M059J (cell line): Measurements from ENCODE around the gene COTL1. TPM values are rescaled to one million over a fixed set of nuclear protein-coding genes. Genes with fewer than 3 reads are reported as not detected.
"Not testable (repeated sequence)": the region's sequence is repeated elsewhere in the genome, so short reads cannot be mapped to it uniquely, and the experiment has no call there.

ENCODE experiments used
- DNase-seq: peaks from one replicate; pipeline ENCODE4 v3.0.0-alpha.2; 2012; ENCODE audit warnings: low read depth
- total RNA-seq: library from RNA; depleted of rRNA; stranded (reverse); fragments of >200 nt; shearing (Covaris generic); gene quantifications from 2 replicates; pipeline ENCODE4 v1.2.3, GENCODE V29; 2014; rRNA removed

COTL1 gene
- total RNA-seq, 1 experiment from 2014 or later = 331 TPM

DNA sequence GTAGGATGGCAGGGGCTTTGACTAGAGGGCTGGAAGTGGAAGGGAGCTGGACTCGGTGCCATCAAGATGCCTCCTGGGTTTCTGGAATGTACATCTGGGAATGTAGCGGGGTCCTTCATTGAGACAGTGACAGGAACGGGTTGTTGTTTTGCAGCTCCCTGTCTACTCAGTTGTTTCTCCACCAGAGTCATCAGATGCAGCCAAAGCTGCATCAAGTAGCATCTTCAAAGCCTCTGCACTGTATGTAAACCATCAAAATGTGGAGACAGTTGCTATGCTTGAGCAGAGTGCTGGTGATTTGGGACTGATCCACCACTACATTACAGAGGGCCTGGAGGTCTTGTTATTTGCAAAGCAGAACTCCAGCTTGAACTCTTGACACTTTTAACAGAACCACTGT, 88.3 kb downstream of the COTL1 start:
- DNase-seq = no peak

DNA sequence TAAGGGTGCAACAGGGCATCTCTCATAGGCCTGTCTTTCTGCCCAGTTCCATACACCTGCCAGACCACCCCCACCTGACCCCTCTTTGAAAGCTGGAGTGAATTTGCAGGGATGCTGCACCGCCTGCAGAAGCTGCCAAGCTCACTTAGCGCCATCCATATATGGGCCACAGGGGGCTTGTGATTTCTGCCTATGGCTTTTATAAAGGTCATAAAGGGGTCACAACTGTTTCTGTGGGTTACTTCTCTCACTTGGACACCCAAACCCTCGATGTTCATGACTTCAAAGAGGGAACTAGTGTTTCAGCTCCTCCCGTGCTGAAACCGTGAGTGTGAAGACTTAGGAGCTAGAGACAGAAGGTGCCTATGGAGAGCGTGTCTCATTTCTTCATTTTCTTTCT, 89.6 kb downstream of the COTL1 start:
- DNase-seq = no peak

DNA sequence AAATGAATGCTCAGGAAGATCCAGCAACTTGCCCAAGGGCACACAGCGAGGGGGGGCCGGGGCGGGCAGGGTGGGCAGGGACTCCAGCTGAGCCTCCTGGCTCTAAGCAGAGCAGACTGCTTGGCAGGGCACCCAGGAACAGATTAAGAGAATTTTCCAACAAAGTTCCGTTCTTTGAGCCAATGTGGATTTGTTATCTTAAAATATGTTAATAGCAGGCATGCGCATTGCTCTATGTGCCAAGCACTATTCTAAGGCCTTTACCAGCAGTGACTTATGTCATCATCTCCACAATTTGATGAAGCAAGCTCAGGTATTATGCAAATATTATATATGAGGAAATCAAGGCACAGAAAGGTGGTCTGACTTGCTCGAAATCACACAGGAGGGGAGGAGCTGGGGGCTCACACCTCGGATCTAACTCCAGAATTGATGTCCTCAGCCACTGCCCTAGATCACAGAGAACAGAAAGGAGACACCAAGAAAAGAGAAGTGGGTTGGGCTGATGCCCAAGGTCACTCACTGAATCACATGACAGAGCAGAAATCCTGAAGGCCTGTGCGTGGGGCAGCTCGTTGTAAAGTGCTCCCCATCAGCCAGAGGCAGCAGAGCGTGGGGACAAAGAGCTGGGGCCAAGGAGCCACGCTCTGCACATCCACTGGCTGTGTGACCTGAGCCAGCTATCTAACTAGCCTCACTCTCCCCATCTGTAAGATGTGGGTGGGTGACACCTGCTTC, 90.2 kb downstream of the COTL1 start:
- DNase-seq = no peak

DNA sequence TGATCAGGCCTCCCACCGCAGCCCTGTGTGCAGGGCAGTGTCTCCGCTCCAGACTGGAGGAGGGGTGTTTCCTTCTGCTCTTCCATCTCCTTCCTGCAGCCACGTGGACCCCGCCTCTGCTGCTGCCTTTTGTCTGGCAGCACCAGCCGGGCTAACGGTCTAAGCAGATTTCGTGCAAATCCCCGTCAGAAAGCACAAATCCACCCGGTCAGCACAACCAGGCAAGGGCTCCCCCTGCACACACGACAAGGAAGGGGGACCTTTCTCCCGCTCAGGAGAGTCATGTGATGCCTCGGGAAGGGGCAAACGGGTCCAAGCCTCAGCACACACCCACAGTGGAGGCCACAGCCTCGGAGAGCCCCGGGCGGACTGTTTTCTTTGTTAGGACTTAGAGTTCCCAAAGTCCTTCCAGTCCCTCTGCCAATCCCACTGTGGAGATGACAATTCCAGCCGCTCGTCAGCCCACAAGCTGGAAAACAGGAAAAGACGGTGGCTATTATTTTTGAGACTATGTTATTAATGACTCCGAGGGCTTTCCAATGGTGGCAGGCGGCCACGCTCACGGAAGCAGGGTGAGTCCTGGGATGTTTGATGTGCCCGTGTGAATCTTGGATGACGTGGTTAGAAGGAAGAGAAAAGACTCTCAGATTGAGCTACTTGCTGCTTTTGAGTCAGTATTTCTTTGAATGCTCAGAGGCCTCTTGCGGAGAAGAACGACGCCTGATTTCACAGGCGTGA, 90.9 kb downstream of the COTL1 start:
- DNase-seq = peak; percentile 77

DNA sequence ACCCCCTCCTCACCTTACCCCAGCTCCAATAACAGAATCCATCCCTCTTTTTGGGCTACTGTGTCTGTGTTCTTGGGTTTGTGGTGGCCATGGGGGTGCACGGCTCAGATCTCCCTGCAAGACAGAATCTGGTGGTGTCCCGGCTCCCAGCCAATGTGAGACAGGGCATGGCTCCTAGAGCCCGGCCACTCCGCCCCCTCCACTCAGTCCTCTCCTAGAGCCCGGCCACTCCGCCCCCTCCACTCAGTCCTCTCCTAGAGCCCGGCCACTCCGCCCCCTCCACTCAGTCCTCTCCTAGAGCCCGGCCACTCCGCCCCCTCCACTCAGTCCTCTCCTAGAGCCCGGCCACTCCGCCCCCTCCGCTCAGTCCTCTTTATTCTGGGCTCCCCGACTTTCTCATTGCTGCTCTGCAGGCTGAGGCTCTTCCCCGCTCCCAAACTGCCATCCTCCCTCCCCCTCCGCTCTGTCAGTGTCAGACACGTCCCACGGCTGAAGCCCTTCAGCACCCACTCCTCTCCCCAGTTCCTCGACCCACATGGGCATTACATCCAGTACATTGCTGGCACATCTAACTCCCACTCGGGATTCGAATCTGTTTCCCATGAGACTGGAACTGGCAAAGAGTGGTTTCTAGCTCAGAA, 92.8 kb downstream of the COTL1 start:
- DNase-seq = not testable (repeated sequence)

DNA sequence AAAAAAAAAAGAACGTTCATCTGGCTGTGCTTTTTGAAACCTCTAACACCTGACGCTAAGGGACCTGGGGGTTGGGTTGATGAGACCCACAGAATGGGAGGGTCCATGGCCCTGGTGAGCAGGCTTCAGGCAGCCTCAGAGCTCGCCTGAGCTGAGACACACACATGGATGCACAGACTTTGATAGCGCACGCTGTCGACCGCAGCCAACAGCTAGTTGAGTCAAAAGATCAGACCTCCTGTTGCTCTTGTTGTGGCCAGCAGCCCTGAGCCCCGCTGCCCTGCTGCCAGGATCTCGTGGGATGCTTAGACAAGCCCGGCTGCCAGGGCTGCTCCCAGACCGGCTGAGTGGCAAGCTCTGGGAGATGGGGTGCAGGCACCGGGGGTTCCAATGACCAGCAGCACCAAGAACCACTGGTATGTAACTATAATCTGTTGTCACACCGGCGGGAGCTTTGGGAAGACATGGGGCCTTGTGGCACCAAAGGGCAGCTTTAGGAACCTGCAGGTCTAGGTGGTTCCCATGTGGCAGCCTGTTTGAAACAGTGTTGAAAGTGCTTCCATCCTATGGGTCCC, 93.4 kb downstream of the COTL1 start:
- no peak for DNase-seq

DNA sequence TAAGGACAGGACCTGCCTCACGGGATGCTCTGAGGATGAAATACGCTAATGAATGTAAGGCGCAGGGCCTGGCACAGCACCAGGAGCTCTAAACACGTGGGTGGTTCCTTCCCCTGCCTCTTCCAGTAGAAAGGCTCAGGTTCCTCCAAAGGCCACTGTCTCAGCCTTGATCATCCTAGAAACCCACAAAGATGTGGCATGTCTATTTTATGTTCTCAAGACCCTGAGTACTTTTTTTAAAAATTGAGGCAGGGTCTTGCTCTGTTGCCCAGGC, 96.4 kb downstream of the COTL1 start:
- no peak for DNase-seq

DNA sequence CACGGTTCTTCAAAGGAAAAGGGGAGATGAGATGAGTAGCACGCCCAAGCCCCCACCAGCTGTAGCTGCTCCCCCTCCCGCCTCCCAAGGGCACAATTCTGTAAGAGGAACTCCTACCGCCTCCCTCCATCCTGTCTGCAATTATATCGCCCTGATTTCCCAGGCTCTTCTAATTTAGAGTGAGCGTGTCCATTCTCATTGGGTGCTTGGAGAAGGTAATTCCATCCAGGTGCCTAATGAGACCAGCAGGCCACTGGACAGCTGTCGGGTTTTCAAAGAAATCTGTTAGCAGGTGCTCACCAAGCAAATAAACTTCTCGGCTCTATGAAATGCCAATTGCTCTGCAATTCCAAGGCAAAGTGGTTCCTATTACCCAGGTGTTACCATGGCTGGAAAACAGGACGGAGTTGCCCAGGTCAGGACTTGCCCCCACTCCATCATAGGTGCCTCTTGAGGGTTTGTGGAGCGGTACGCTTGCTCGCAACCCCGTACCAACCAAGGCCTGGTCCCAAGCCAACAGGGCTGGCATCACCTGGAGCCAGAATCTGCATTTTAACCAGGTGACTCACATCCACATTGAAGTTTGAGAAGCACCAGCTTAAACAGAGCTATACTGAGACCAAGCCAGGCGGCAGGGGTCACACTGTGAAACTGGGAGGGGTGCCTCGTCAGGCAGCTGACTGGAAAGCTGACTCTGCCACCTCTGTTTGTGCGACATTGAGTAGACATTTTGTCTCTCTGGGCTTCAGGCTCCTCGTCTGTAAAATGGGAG, 97.0 kb downstream of the COTL1 start:
- no peak for DNase-seq

DNA sequence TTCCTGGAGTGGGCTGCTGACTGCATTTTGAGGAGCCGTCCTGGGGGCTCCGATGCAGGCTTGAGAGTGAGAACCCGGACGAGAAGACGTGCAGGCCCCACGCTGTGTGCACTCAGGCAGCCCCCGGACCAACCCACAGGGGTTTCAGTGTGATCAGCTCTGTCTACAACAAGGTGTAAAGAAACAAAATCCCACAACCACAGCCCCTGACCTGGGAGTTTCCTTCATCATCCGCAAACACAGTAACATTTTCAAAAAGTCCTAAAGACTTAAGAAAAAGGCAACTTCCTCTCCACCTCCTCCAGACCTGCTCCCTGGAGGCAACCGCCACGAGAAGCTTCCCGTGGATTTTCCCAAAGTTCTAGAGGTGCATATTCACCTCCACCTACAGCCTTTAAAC, 98.0 kb downstream of the COTL1 start:
- DNase-seq = no peak

DNA sequence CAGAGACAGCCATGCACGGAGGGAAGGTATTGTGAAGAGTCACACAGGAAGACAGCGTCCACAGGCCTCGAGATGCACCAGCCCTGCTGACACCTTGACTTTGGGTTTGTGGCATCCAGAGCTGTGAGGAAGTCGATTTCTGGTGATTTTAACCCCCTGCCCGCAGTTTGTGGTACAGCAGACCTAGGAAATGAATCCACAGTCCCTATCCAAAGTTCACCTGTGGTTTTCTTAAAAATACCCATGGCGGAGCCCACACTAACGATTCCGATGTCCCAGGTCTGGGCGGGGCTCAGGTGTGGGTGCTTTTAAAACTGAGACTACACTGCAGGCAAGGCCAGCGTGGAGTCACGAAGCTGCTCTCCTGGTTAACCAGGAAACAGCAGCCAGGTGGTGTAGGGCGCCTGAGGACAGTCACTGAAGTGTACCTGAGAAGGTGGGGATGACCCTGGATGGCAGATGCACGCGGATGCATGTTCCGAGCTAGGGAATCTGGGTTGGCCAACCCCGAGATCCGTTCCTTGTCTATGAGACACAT, 99.0 kb downstream of the COTL1 start:
- no peak for DNase-seq

DNA sequence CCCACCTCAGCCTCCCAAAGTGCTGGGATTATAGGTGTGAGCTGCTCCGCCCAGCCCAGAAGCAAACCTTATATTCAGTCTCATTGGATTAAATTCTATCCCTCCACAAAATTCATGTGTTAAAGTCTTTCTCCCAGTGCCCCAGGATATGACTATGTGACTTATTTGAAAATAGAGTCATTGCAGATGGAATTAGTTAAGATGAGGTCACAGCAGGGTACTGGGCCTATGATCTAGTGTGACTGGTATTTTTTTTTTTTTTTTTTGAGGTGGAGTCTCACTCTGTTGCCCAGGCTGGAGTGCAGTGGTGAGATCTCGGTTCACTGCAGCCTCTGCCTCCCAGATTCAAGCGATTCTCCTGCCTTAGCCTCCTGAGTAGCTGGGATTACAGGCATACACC, 99.7 kb downstream of the COTL1 start:
- peak; percentile 88 for DNase-seq

DNA sequence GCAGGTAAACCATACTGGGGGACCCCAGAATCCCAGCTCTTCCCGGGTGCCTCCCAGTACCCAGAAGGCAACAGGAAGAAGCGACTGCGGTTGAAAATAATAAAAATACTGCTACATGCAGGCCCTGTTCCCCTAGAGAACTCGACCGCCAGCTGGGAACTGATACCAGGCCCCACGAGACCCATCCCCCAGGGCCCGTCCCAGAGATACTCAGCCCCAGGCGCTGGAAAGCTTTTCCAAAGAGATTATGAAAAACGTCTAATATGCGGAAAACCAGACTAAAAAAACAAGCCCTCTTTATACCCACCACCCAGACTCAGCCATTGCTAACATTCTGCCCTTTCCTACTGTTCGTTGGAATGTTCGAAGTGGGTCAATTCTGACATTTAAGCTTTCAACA, 100.5 kb downstream of the COTL1 start:
- DNase-seq = no peak

Other genes with a start within 250 kb of the COTL1 start
- 0.07 TPM in 1 of 2 replicates, not detected in the other for gene ATP2C2, start 249.5 kb downstream of the COTL1 start, total RNA-seq
- 24.4 and 37.5 TPM in 2 replicates for gene MEAK7, start 113.4 kb downstream of the COTL1 start, total RNA-seq
- gene KLHL36, start 30.4 kb upstream of the COTL1 start, total RNA-seq = 23.5 and 39.6 TPM in 2 replicates
- 66.8 and 80.6 TPM in 2 replicates for gene USP10, start 81.9 kb upstream of the COTL1 start, total RNA-seq
- gene CRISPLD2, start 201.9 kb upstream of the COTL1 start, total RNA-seq = 22.7 and 37.3 TPM in 2 replicates